K562 (cell line): ENCODE results near the gene SH3BP2. TPM values are rescaled to one million over a fixed set of nuclear protein-coding genes. Genes with fewer than 3 reads are reported as not detected.
A peak's percentile ranks its signal among the peaks of the same experiment; 100 is the strongest.

Experiments
- ARID3B ChIP-seq: fragments of 250-450 bp; sonication (Bioruptor Pico); IDR thresholded peaks from 2 replicates; pipeline ENCODE4 v1.4.0; 2020; ENCODE audit warnings: borderline replicate concordance
- ATF6 ChIP-seq: sonication (generic); formaldehyde crosslinking; IDR thresholded peaks from 2 replicates; pipeline ENCODE4 v1.4.0; 2020; ENCODE audit warnings: mild to moderate bottlenecking, missing genetic modification reagents
- CHD1 ChIP-seq: fragments of 200-600 bp; sonication (generic); IDR thresholded peaks from one replicate; pipeline ENCODE4 v1.6.1; 2012; ENCODE audit warnings: mild to moderate bottlenecking, moderate library complexity, low read length, inconsistent platforms
- ETV5 ChIP-seq: sonication (generic); formaldehyde crosslinking; IDR thresholded peaks from 2 replicates; pipeline ENCODE4 v1.4.0; 2020; ENCODE audit warnings: low read depth, mild to moderate bottlenecking, missing genetic modification reagents
- ETV6 ChIP-seq, 3 experiments: fragments of 150-350 bp in 1 of 3; sonication (generic) in 1 of 3; formaldehyde crosslinking in 1 of 3; IDR thresholded peaks; 2 replicates each; pipeline versions ENCODE4 v1.6.1 to v1.8.0; 2014 to 2022; ENCODE audit warnings: borderline replicate concordance in 2 of 3, low read depth in 2 of 3, antibody characterized with exemption in 1 of 3, low read length in 1 of 3, mild to moderate bottlenecking in 1 of 3, missing genetic modification reagents in 1 of 3
- FOXM1 ChIP-seq, 2 experiments: fragments of 450-650 bp in 1 of 2; sonication (generic) in 1 of 2; formaldehyde crosslinking in 1 of 2; IDR thresholded peaks; 2 replicates each; pipeline versions ENCODE4 v1.6.1 to v1.9.0; 2017 to 2022; ENCODE audit warnings: low read depth in 2 of 2, mild to moderate bottlenecking in 2 of 2, missing genetic modification reagents in 1 of 2, moderate library complexity in 1 of 2
- FOXP1 ChIP-seq: sonication (generic); formaldehyde crosslinking; IDR thresholded peaks from 2 replicates; pipeline ENCODE4 v1.8.0; 2022; ENCODE audit warnings: mild to moderate bottlenecking, missing genetic modification reagents
- HINFP ChIP-seq: fragments of 450-650 bp; conservative IDR thresholded peaks from 2 replicates; pipeline ENCODE4 v1.6.1; 2016; ENCODE audit warnings: missing genetic modification characterization, low read depth, mild to moderate bottlenecking, control low read depth, missing compliant biosample characterization
- IFI16 ChIP-seq: fragments of 250-450 bp; sonication (Bioruptor Pico); IDR thresholded peaks from 2 replicates; pipeline ENCODE4 v2.1.2; 2022; ENCODE audit warnings: mild to moderate bottlenecking, inconsistent platforms
- KHSRP ChIP-seq: fragments of 450-650 bp; IDR thresholded peaks from 2 replicates; pipeline ENCODE4 v1.6.1; 2017
- MEF2A ChIP-seq: IDR thresholded peaks from 2 replicates; pipeline ENCODE4 v1.6.1; 2011; ENCODE audit warnings: low read depth, mild to moderate bottlenecking, low read length, moderate library complexity; ENCODE audit not compliant: control insufficient read depth
- MXI1 ChIP-seq: IDR thresholded peaks from 2 replicates; pipeline ENCODE4 v1.6.1; 2011; ENCODE audit warnings: low read depth, mild to moderate bottlenecking, improper control_type of control experiment, low read length
- PML ChIP-seq: IDR thresholded peaks from 2 replicates; pipeline ENCODE4 v1.6.1; 2012; ENCODE audit warnings: low read length, inconsistent platforms
- RB1 ChIP-seq: fragments of 450-650 bp; IDR thresholded peaks from 2 replicates; pipeline ENCODE4 v1.6.1; 2017; ENCODE audit warnings: low read depth, mild to moderate bottlenecking
- SMAD4 ChIP-seq: fragments of 250-450 bp; sonication (Bioruptor Pico); conservative IDR thresholded peaks from 2 replicates; pipeline ENCODE4 v1.8.0; 2021; ENCODE audit warnings: inconsistent platforms, mild to moderate bottlenecking, moderate library complexity
- TBL1XR1 ChIP-seq, 2 experiments: IDR thresholded peaks; 2 replicates each; pipeline ENCODE4 v1.6.1; 2012; ENCODE audit warnings: improper control_type of control experiment in 2 of 2, low read length in 2 of 2, mild to moderate bottlenecking in 1 of 2
- TFAP4 ChIP-seq: sonication (generic); formaldehyde crosslinking; IDR thresholded peaks from 2 replicates; pipeline ENCODE4 v1.8.0; 2022; ENCODE audit warnings: missing genetic modification reagents, mild to moderate bottlenecking, moderate library complexity, borderline replicate concordance
- ZBTB12 ChIP-seq: fragments of 250-450 bp; sonication (Bioruptor Pico); IDR thresholded peaks from 2 replicates; pipeline ENCODE4 v1.4.0; 2020
- ZNF311 ChIP-seq: fragments of 250-450 bp; sonication (Bioruptor Pico); IDR thresholded peaks from 2 replicates; pipeline ENCODE4 v1.4.0; 2020; ENCODE audit warnings: mild to moderate bottlenecking, moderate library complexity
- polyA plus RNA-seq, 8 experiments: library from polyadenylated mRNA; depleted of rRNA in 4 of 8; stranded (reverse) in 5 of 8; unstranded in 3 of 8; fragments of >200 nt; fragmentation: Nextera tagmentation in 2 of 8; fragmentation: Illumina TruSeq in 1 of 8; extraction: Ambion mirVana in 2 of 8; extraction: Trizol in 1 of 8; gene quantifications; 2 replicates each; pipeline versions ENCODE4 v1.2.1 to v1.2.3, GENCODE V29; 2011 to 2014; ENCODE audit warnings: inconsistent platforms in 1 of 8, missing spikeins in 1 of 8
- total RNA-seq, 7 experiments: library from RNA; depleted of rRNA in 6 of 7; stranded (reverse); fragments of >200 nt in 6 of 7; fragmentation: Illumina TruSeq in 2 of 7; extraction: Trizol in 2 of 7; gene quantifications; 2 replicates each; pipeline versions ENCODE4 v1.2.1 to v1.2.3, GENCODE V29; 2011 to 2021; ENCODE audit warnings: low replicate concordance in 1 of 7

Gene SH3BP2
- total and polyA plus RNA-seq, 9 of the 15 experiments (the other 6 are each of a cell fraction or from before 2014, with no cell fraction given): 0.34 to 16.0 (median 5.1) TPM

GRCh38 chr4:2867758-2868491 lies 75.0 kb downstream of the SH3BP2 start (continued):
- TF ChIP-seq SMAD4 (CRISPR knock-in tag) (peak; percentile 85), IFI16 (CRISPR knock-in tag) (no peak), ETV5 (CRISPR knock-in tag) (peak; percentile 72; the same call in 1 of the 2 replicates), TFAP4 (peak; percentile 48; the same call in 1 of the 2 replicates), HINFP (tag) (no peak), ZNF311 (no peak), KHSRP (0 out of 2 replicates have a peak, but pooled peaks have one; percentile 39), ZBTB12 (CRISPR knock-in tag) (no peak), FOXP1 (CRISPR knock-in tag) (no peak), FOXM1 (IDR thresholded peaks at IDR 0.05; ENCODE audit: low read depth) (peak; percentile 94), FOXM1 (CRISPR knock-in tag; IDR thresholded peaks at IDR 0.05; ENCODE audit: low read depth) (no peak), MEF2A (peak; percentile 79), TBL1XR1 (IDR thresholded peaks at IDR 0.05; ENCODE audit: low read length in 2 of 2) (peak in 1 of 2 experiments; percentile 82; a peak in 2 of 4 replicates), PML (peak; percentile 95), ARID3B (CRISPR knock-in tag) (no peak), MXI1 (no peak), RB1 (no peak), ATF6 (no peak), ETV6 (IDR thresholded peaks at IDR 0.05; ENCODE audit: borderline replicate concordance in 1 of 2, low read depth in 2 of 2, low read length in 1 of 2) (peak in 1 of 2 experiments; percentile 51; a peak in 1 of 4 replicates), ETV6 (CRISPR knock-in tag; IDR thresholded peaks at IDR 0.05; ENCODE audit: borderline replicate concordance) (no peak), CHD1 (no peak)
